WTC11 (cell line): ENCODE results near the gene C15orf61. TPM values are rescaled to one million over a fixed set of nuclear protein-coding genes. Genes with fewer than 3 reads are reported as not detected.

Experiments
- ATAC-seq: fragments of 200-7000 bp; cut with Tn5 transposase; 2 replicates; pipeline ENCODE4 v1.10.0; 2021; ENCODE audit warnings: mild to moderate bottlenecking, moderate library complexity
- CTCF ChIA-PET: fragments of 300-600 bp; sonication (Branson Sonifier 250); formaldehyde crosslinking; loops from one replicate; lab custom pipeline; 2021; ENCODE audit warnings: antibody characterized with exemption; lab: Charles Lee
- POLR2A ChIA-PET: fragments of 350-600 bp; sonication (Branson Sonifier 250); formaldehyde crosslinking; loops from one replicate; lab custom pipeline; 2021; ENCODE audit warnings: antibody characterized with exemption; lab: Charles Lee
- DNase-seq: peaks from one replicate; pipeline ENCODE4 v3.0.0; 2021; ENCODE audit warnings: low spot score
- H3K27ac Mint-ChIP-seq: 2 replicates; pipeline ENCODE4 v1.8.0; 2021; ENCODE audit warnings: mixed read lengths
- H3K27me3 Mint-ChIP-seq: 2 replicates; pipeline ENCODE4 v1.8.0; 2021; ENCODE audit warnings: low read depth, mild to moderate bottlenecking, moderate library complexity, mixed read lengths
- H3K36me3 Mint-ChIP-seq: 2 replicates; pipeline ENCODE4 v1.8.0; 2021; ENCODE audit warnings: mixed read lengths
- H3K4me1 Mint-ChIP-seq: 2 replicates; pipeline ENCODE4 v1.8.0; 2022; ENCODE audit warnings: mixed read lengths
- H3K4me3 Mint-ChIP-seq: 2 replicates; pipeline ENCODE4 v1.8.0; 2021; ENCODE audit warnings: mild to moderate bottlenecking, moderate library complexity, mixed read lengths
- H3K9me3 Mint-ChIP-seq: 2 replicates; pipeline ENCODE4 v1.8.0; 2021; ENCODE audit warnings: mixed read lengths
- E2F1 ChIP-seq: sonication (generic); formaldehyde crosslinking; IDR thresholded peaks from 2 replicates; pipeline ENCODE4 v1.8.0; 2022; ENCODE audit warnings: mild to moderate bottlenecking, missing genetic modification reagents
- ESRRA ChIP-seq: sonication (generic); formaldehyde crosslinking; IDR thresholded peaks from 2 replicates; pipeline ENCODE4 v1.8.1; 2022; ENCODE audit warnings: mild to moderate bottlenecking, missing genetic modification reagents, borderline replicate concordance
- ETV6 ChIP-seq: sonication (generic); formaldehyde crosslinking; IDR thresholded peaks from 2 replicates; pipeline ENCODE4 v1.8.1; 2022; ENCODE audit warnings: mild to moderate bottlenecking, missing genetic modification reagents
- FOXK1 ChIP-seq: sonication (generic); formaldehyde crosslinking; IDR thresholded peaks from 2 replicates; pipeline ENCODE4 v1.8.0; 2022; ENCODE audit warnings: mild to moderate bottlenecking, moderate library complexity, missing genetic modification reagents
- FOXP4 ChIP-seq: sonication (generic); formaldehyde crosslinking; IDR thresholded peaks from 2 replicates; pipeline ENCODE4 v1.8.0; 2022; ENCODE audit warnings: mild to moderate bottlenecking, missing genetic modification reagents
- GABPB1 ChIP-seq: sonication (generic); formaldehyde crosslinking; IDR thresholded peaks from 2 replicates; pipeline ENCODE4 v1.8.1; 2023; ENCODE audit warnings: mild to moderate bottlenecking, missing genetic modification reagents
- IRF2 ChIP-seq: sonication (generic); formaldehyde crosslinking; IDR thresholded peaks from 2 replicates; pipeline ENCODE4 v1.8.0; 2022; ENCODE audit warnings: low read depth, missing genetic modification reagents, borderline replicate concordance
- MAX ChIP-seq: sonication (generic); formaldehyde crosslinking; IDR thresholded peaks from 2 replicates; pipeline ENCODE4 v1.8.0; 2022; ENCODE audit warnings: mild to moderate bottlenecking, missing genetic modification reagents
- MYBL2 ChIP-seq: sonication (generic); formaldehyde crosslinking; IDR thresholded peaks from 2 replicates; pipeline ENCODE4 v1.8.1; 2023; ENCODE audit warnings: mild to moderate bottlenecking, moderate library complexity, missing genetic modification reagents
- NR2C2 ChIP-seq: sonication (generic); formaldehyde crosslinking; IDR thresholded peaks from 2 replicates; pipeline ENCODE4 v1.8.0; 2022; ENCODE audit warnings: mild to moderate bottlenecking, missing genetic modification reagents
- OVOL2 ChIP-seq: fragments of 250-450 bp; sonication (Bioruptor Pico); IDR thresholded peaks from 2 replicates; pipeline ENCODE4 v1.9.0; 2021; ENCODE audit warnings: mild to moderate bottlenecking, borderline replicate concordance
- SMAD4 ChIP-seq: sonication (generic); formaldehyde crosslinking; IDR thresholded peaks from 2 replicates; pipeline ENCODE4 v1.8.0; 2022; ENCODE audit warnings: mild to moderate bottlenecking, missing genetic modification reagents
- STAT6 ChIP-seq: sonication (generic); formaldehyde crosslinking; conservative IDR thresholded peaks from 2 replicates; pipeline ENCODE4 v1.8.1; 2023; ENCODE audit warnings: mild to moderate bottlenecking, low read depth, missing genetic modification reagents, moderate library complexity
- TCF7 ChIP-seq: sonication (generic); formaldehyde crosslinking; IDR thresholded peaks from 2 replicates; pipeline ENCODE4 v1.8.0; 2022; ENCODE audit warnings: mild to moderate bottlenecking, low read depth, missing genetic modification reagents, moderate library complexity
- TP53 ChIP-seq: sonication (generic); formaldehyde crosslinking; IDR thresholded peaks from 2 replicates; pipeline ENCODE4 v1.8.1; 2023; ENCODE audit warnings: mild to moderate bottlenecking, missing genetic modification reagents
- ZNF138 ChIP-seq: sonication (generic); formaldehyde crosslinking; conservative IDR thresholded peaks from 2 replicates; pipeline ENCODE4 v1.8.1; 2022; ENCODE audit warnings: mild to moderate bottlenecking, moderate library complexity, missing genetic modification reagents
- ZNF219 ChIP-seq: sonication (generic); formaldehyde crosslinking; IDR thresholded peaks from 2 replicates; pipeline ENCODE4 v1.8.0; 2023; ENCODE audit warnings: missing genetic modification reagents, mild to moderate bottlenecking, borderline replicate concordance
- ZNF396 ChIP-seq: fragments of 250-450 bp; sonication (Bioruptor Pico); IDR thresholded peaks from 2 replicates; pipeline ENCODE4 v1.8.0; 2021; ENCODE audit warnings: mild to moderate bottlenecking, moderate library complexity, borderline replicate concordance
- ZNF671 ChIP-seq: fragments of 250-450 bp; sonication (Bioruptor Pico); IDR thresholded peaks from 2 replicates; pipeline ENCODE4 v1.8.0; 2021; ENCODE audit warnings: mild to moderate bottlenecking
- total RNA-seq: library from RNA; stranded (reverse); gene quantifications from 3 replicates; pipeline ENCODE4 v1.2.3, GENCODE V29; 2021
- TF ChIP-seq, protein P1 (sequence below): sonication (generic); formaldehyde crosslinking; IDR thresholded peaks from 2 replicates; pipeline ENCODE4 v1.8.1; 2022; ENCODE audit warnings: low read depth, missing genetic modification reagents, borderline replicate concordance
- TF ChIP-seq, protein P2 (sequence below): fragments of 250-450 bp; sonication (Bioruptor Pico); IDR thresholded peaks from 2 replicates; pipeline ENCODE4 v2.1.2; 2022; ENCODE audit warnings: mild to moderate bottlenecking, moderate library complexity
- TF ChIP-seq, protein P3 (sequence below): fragments of 200-600 bp; IDR thresholded peaks from 2 replicates; pipeline ENCODE4 v1.8.0; 2022; ENCODE audit warnings: antibody characterized with exemption

C15orf61 gene
- total RNA-seq, 1 experiment from 2014 or later: 3.3 TPM

- no peak for DNase-seq
- H3K27ac Mint-ChIP-seq: no peak overlapping the region
- CTCF ChIA-PET: no interaction called here
- no peaks in the 10 kb centered on the region for H3K36me3 Mint-ChIP-seq
- TF ChIP-seq ZNF396 (CRISPR knock-in tag) (no peak), ETV6 (CRISPR knock-in tag) (no peak), NR2C2 (CRISPR knock-in tag) (no peak), FOXK1 (CRISPR knock-in tag) (no peak), ESRRA (CRISPR knock-in tag) (no peak), TP53 (CRISPR knock-in tag) (no peak), E2F1 (no peak), GABPB1 (CRISPR knock-in tag) (no peak)
- TF ChIP-seq, all 79 proteins: peak for 0
- H3K9me3 Mint-ChIP-seq: no peaks in the 10 kb centered on the region
- H3K4me3 Mint-ChIP-seq: no peak overlapping the region
- H3K27me3 Mint-ChIP-seq: no peaks in the 10 kb centered on the region
- ATAC-seq: no peak
- POLR2A ChIA-PET: interaction anchor here (0.5 kb wide), 1 partner anchor 78 kb away, joined by 7 read pairs; no protein-coding TSS in a partner anchor
- H3K4me1 Mint-ChIP-seq: 0 out of 2 replicates have a peak, but pooled peaks cover under 1% of the 10 kb centered on the region
Observed at GRCh38 chr15:67533873-67534272, 12.9 kb downstream of the C15orf61 start.

GRCh38 chr15:67534360-67534759, 13.4 kb downstream of the C15orf61 start:
- Mint-ChIP-seq H3K4me3 (no peak overlapping the region), H3K27ac (no peak overlapping the region), H3K27me3 (no peaks in the 10 kb centered on the region), H3K36me3 (no peaks in the 10 kb centered on the region), H3K4me1 (no peaks in the 10 kb centered on the region), H3K9me3 (no peaks in the 10 kb centered on the region)
- ATAC-seq (no peak), DNase-seq (no peak)
- ChIA-PET POLR2A (no interaction called here), CTCF (no interaction called here)
- TF ChIP-seq ZNF138 (CRISPR knock-in tag): no peak
- TF ChIP-seq, protein P1, sequence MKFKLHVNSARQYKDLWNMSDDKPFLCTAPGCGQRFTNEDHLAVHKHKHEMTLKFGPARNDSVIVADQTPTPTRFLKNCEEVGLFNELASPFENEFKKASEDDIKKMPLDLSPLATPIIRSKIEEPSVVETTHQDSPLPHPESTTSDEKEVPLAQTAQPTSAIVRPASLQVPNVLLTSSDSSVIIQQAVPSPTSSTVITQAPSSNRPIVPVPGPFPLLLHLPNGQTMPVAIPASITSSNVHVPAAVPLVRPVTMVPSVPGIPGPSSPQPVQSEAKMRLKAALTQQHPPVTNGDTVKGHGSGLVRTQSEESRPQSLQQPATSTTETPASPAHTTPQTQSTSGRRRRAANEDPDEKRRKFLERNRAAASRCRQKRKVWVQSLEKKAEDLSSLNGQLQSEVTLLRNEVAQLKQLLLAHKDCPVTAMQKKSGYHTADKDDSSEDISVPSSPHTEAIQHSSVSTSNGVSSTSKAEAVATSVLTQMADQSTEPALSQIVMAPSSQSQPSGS: no peak
- no peak for TF ChIP-seq STAT6 (CRISPR knock-in tag)
- no peak for TF ChIP-seq TCF7 (CRISPR knock-in tag)
- TF ChIP-seq SMAD4: no peak
- TF ChIP-seq, protein P2, sequence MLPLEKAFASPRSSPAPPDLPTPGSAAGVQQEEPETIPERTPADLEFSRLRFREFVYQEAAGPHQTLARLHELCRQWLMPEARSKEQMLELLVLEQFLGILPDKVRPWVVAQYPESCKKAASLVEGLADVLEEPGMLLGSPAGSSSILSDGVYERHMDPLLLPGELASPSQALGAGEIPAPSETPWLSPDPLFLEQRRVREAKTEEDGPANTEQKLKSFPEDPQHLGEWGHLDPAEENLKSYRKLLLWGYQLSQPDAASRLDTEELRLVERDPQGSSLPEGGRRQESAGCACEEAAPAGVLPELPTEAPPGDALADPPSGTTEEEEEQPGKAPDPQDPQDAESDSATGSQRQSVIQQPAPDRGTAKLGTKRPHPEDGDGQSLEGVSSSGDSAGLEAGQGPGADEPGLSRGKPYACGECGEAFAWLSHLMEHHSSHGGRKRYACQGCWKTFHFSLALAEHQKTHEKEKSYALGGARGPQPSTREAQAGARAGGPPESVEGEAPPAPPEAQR (CRISPR knock-in tag): no peak
- TF ChIP-seq, protein P3, sequence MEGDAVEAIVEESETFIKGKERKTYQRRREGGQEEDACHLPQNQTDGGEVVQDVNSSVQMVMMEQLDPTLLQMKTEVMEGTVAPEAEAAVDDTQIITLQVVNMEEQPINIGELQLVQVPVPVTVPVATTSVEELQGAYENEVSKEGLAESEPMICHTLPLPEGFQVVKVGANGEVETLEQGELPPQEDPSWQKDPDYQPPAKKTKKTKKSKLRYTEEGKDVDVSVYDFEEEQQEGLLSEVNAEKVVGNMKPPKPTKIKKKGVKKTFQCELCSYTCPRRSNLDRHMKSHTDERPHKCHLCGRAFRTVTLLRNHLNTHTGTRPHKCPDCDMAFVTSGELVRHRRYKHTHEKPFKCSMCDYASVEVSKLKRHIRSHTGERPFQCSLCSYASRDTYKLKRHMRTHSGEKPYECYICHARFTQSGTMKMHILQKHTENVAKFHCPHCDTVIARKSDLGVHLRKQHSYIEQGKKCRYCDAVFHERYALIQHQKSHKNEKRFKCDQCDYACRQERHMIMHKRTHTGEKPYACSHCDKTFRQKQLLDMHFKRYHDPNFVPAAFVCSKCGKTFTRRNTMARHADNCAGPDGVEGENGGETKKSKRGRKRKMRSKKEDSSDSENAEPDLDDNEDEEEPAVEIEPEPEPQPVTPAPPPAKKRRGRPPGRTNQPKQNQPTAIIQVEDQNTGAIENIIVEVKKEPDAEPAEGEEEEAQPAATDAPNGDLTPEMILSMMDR: no peak
- TF ChIP-seq GABPB1 (CRISPR knock-in tag): no peak
- no peak for TF ChIP-seq ZNF671 (CRISPR knock-in tag)
- no peak for TF ChIP-seq MAX (CRISPR knock-in tag)
- TF ChIP-seq MYBL2 (CRISPR knock-in tag): no peak
- no peak for TF ChIP-seq OVOL2 (CRISPR knock-in tag)
- TF ChIP-seq IRF2: no peak
- no peak for TF ChIP-seq ZNF219 (CRISPR knock-in tag)
- TF ChIP-seq FOXP4 (CRISPR knock-in tag): no peak
- no peak for TF ChIP-seq TP53 (CRISPR knock-in tag)
- no peak for TF ChIP-seq ETV6 (CRISPR knock-in tag)
